ENCODE data around the gene WEE1. TPM values are rescaled to one million over a fixed set of nuclear protein-coding genes. Genes with fewer than 3 reads are reported as not detected.
A peak's percentile ranks its signal among the peaks of the same experiment; 100 is the strongest.
"Not testable (repeated sequence)": the region's sequence is repeated elsewhere in the genome, so short reads cannot be mapped to it uniquely, and the experiment has no call there.

WEE1 gene
- total RNA-seq, 2 donors from 2014 or later: 46.9 to 51.2 TPM

DNA sequence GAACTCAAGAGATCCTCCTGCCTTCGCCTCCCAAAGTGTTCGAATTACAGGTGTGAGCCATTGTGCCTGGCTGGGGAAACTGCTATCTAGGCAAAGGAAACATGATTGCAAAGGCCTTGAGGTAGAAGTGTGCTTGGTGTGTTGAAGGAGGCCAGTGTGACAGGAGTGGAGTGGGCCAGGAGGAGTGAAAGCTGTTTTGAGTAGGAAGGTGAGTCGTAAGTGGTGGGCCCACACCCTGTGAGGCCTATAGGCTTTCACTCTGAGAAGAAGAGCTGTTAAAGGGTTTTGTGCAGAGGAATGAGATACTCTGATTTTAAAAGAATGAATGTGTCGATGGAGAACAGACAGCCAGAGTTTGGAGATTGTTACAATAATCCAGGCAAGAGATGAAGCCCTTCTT is 43.4 kb downstream of the WEE1 start:
- peaks cover 10% of the 10 kb centered on the region for H3K4me1 Mint-ChIP-seq
- H3K27ac Mint-ChIP-seq: no peak overlapping the region
- H3K36me3 Mint-ChIP-seq (ENCODE audit: low read depth): no peaks in the 10 kb centered on the region
- no peak for ATAC-seq (replicated peaks)
- H3K27me3 Mint-ChIP-seq: no peaks in the 10 kb centered on the region
- H3K4me3 Mint-ChIP-seq: no peak overlapping the region
- no peaks in the 10 kb centered on the region for H3K9me3 Mint-ChIP-seq

DNA sequence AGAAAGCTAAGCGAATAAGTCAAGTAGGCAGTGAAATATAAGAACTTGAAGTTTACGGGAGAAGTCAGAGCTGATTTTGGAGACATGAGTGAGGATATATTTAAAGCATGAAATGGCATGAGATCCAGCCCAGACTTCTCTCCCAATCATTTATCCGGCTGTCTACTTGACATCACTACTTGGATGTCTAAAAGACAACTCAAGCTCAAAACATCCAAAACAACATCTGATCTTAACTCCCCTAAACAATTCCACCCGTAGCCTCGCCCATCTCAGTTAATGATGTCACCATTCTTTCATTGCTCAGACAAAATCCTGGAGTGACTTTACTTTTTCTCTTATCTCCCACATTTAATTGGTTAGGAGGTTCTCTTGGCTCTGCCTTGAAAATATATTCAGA is 44.5 kb downstream of the WEE1 start:
- Mint-ChIP-seq H3K36me3 (ENCODE audit: low read depth) (no peaks in the 10 kb centered on the region), H3K27me3 (no peaks in the 10 kb centered on the region), H3K27ac (peak overlapping the region; percentile 3), H3K4me1 (peaks cover 8% of the 10 kb centered on the region), H3K9me3 (no peaks in the 10 kb centered on the region), H3K4me3 (no peak overlapping the region)
- ATAC-seq (replicated peaks): no peak

DNA sequence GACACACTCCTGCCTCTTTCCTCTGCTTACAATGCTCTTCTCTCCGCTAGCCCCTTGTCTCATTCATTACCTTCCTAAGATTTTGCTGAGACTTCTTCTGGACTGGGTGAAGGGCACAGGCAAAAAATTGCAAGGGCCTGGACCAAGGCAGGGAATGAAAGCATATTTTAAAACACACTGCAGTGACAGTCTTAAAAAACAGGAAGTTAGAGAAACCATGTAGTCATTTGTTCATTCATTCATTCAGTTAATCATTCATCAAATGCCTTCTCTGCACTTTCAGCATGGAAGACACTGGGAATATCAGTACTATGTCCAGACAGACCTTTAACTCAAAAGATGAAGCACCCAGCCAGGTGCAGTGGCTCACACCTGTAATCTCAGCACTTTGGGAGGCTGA is 45.5 kb downstream of the WEE1 start:
- H3K4me3 Mint-ChIP-seq: no peak overlapping the region
- H3K36me3 Mint-ChIP-seq (ENCODE audit: low read depth): no peaks in the 10 kb centered on the region
- no peaks in the 10 kb centered on the region for H3K27me3 Mint-ChIP-seq
- no peak for ATAC-seq (replicated peaks)
- H3K9me3 Mint-ChIP-seq: no peaks in the 10 kb centered on the region
- H3K4me1 Mint-ChIP-seq: no peaks in the 10 kb centered on the region
- H3K27ac Mint-ChIP-seq: no peak overlapping the region

DNA sequence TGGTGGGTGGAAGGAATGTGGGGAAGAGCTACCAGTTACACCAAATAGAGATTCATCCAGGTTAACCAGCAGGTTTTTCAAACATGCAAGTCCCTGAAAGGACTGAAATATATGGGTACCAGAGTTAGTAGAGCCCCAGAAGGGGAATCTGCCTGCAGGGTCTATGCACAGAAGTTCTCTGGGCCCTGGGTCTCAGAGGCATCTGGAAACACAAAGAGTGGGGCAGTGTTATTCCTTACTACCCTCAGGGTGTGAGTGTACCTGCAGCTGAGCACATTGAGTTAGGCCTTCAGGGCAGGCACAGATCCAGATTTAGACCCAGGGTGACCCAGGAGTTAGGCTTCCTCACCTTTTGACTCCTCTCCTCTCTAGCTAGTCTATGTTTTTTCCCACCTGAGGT is 46.5 kb downstream of the WEE1 start:
- ATAC-seq (replicated peaks): no peak
- H3K27me3 Mint-ChIP-seq: no peaks in the 10 kb centered on the region
- no peaks in the 10 kb centered on the region for H3K36me3 Mint-ChIP-seq (ENCODE audit: low read depth)
- H3K27ac Mint-ChIP-seq: no peak overlapping the region
- no peaks in the 10 kb centered on the region for H3K9me3 Mint-ChIP-seq
- H3K4me3 Mint-ChIP-seq: no peak overlapping the region
- H3K4me1 Mint-ChIP-seq: no peaks in the 10 kb centered on the region

DNA sequence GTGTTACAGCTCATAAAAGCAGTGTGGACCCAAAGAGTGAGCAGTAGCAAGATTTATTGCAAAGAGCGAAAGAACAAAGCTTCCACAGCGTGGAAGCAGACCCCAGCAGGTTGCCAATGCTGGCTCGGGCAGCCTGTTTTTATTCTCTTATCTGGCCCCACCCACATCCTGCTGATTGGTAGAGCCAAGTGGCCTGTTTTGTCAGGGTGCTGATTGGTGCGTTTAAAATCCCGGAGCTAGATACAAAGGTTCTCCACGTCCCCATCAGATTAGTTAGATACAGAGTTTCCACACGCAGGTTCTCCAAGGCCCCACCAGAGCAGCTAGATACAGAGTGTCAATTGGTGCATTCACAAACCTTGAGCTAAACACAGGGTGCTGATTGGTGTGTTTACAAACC is 48.9 kb downstream of the WEE1 start:
- not testable (repeated sequence) for H3K36me3 Mint-ChIP-seq (ENCODE audit: low read depth)

DNA sequence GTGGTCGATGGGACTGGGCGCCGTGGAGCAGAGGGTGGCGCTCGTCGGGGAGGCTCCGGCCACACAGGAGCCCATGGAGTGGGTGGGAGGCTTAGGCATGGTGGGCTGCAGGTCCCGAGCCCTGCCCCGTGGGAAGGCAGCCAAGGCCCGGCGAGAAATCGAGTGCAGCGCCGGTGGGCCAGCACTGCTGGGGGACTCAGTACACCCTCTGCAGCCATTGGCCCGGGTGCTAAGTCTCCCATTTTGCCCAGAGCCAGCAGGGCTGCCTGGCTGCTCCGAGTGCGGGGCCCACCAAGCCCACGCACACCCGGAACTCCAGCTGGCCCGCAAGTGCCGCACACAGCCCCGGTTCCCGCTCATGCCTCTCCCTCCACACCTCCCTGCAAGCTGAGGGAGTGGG is 49.6 kb downstream of the WEE1 start:
- H3K4me3 Mint-ChIP-seq; H3K9me3 Mint-ChIP-seq; H3K4me1 Mint-ChIP-seq; H3K27ac Mint-ChIP-seq; ATAC-seq (replicated peaks); H3K36me3 Mint-ChIP-seq (ENCODE audit: low read depth); H3K27me3 Mint-ChIP-seq: not testable (repeated sequence)

More for the DNA sequence above, 48.9 kb downstream of the WEE1 start:
- H3K27me3 Mint-ChIP-seq; ATAC-seq (replicated peaks); H3K4me1 Mint-ChIP-seq; H3K27ac Mint-ChIP-seq; H3K9me3 Mint-ChIP-seq; H3K4me3 Mint-ChIP-seq: not testable (repeated sequence)

DNA sequence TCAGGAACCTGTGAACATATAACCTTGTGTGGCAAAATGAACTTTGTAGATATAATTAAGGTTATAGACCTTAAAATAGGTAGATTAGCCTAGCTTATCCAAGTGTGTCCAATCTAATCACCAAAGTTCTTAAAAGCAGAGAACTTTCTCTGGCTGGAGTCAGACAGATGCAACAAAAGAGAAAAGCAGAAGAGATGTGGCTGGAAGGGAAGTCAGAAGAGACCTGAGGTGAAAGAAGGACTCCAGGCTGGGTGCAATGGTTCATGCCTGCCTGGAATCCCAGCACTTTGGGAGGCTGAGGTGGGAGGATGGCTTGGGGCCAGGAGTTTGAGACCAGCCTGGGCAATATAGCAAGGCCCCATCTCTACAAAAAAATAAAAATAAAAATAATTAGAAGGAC is 51.0 kb downstream of the WEE1 start:
- Mint-ChIP-seq H3K4me3 (no peak overlapping the region), H3K36me3 (ENCODE audit: low read depth) (no peaks in the 10 kb centered on the region), H3K27ac (peak overlapping the region; percentile 5), H3K27me3 (peaks cover 3% of the 10 kb centered on the region), H3K4me1 (no peaks in the 10 kb centered on the region), H3K9me3 (no peaks in the 10 kb centered on the region)
- ATAC-seq (replicated peaks): no peak

DNA sequence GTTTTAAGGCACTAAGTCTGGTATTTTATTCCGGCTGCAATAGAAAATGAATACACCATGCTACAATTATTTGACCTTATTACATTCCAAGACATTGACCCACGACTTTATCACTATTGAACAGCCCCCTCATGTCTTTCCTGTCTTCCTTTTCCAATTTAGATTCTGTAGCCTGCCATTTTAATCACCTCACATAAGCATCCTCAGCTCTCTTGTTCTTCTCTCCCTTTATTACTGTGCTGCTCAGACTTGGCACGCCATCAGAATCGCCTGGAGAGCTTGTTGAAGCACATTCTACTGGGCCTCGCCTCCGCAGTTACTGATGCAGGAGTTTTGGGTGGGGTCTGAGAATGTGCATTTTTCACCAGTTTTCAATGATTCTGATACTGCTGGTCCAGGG is 51.7 kb downstream of the WEE1 start:
- Mint-ChIP-seq H3K9me3 (no peaks in the 10 kb centered on the region), H3K36me3 (ENCODE audit: low read depth) (no peaks in the 10 kb centered on the region), H3K4me3 (no peak overlapping the region), H3K27me3 (peaks cover 3% of the 10 kb centered on the region), H3K27ac (no peak overlapping the region), H3K4me1 (no peaks in the 10 kb centered on the region)
- no peak for ATAC-seq (replicated peaks)

DNA sequence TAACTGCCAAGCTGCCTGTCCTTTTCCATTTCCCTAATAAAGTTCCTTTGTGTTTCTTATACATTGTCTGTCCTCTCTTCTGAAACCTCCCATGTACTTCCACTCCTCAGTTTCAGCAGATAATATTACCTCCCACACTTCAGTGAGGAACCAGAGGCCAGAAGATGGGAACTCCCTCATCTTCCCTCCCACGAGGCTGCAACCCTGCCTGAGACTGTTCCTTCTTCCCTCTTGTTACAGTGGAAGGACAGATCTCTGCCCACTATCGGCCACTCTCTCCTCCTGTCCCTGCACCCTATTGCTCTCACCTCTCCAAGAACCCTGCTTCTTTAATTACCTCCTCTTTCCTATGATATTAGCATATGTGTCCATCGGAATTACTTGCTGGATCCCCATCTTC is 52.3 kb downstream of the WEE1 start:
- Mint-ChIP-seq H3K4me1 (no peaks in the 10 kb centered on the region), H3K9me3 (no peaks in the 10 kb centered on the region), H3K4me3 (no peak overlapping the region), H3K27ac (no peak overlapping the region), H3K36me3 (ENCODE audit: low read depth) (no peaks in the 10 kb centered on the region), H3K27me3 (peaks cover 3% of the 10 kb centered on the region)
- ATAC-seq (replicated peaks): no peak

DNA sequence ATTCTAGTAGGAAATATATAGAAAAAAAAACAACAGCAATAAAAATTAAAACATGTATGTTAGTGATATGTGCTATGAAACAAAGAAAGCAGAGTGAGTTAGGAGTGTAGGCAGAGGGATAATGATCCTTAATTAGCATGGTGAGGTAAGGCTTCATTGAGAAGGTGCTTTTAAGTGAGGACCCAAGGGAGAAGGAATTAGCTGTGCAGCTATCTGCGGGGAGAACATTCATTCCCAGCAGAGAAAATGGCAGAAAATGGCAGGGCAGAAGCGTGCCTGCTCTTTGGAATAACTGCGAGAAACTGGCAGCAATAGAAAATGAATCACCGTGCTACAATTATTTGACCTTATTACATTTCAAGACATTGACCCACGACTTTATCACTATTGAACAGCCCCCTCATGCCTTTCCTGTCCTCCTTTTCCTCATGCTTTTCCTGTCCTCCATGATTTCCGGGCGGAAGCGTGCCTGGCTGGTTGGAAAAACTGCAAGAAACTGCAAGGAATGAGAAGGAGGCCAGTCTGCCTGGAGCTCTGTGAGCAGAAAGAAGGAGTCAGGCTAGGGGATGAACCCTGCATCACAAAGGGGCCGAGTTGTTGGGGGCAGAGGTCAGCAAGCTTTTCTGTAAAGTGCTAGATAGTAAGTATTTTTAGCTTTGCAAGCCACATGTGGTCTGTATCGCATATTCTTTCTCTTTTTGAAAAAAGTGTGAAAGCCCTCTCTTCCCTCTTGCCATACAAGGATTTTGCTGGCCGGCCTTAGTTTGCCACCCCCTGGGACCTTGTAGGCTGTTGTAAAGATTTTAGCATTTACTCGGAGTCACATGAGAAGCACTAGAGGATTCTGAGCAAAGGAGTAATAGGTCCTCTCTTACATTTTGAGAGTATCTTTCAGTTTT is 53.3 kb downstream of the WEE1 start:
- Mint-ChIP-seq H3K4me1 (no peaks in the 10 kb centered on the region), H3K27me3 (peaks cover 3% of the 10 kb centered on the region), H3K4me3 (no peak overlapping the region), H3K9me3 (no peaks in the 10 kb centered on the region), H3K27ac (no peak overlapping the region), H3K36me3 (ENCODE audit: low read depth) (no peaks in the 10 kb centered on the region)
- ATAC-seq (replicated peaks): no peak

DNA sequence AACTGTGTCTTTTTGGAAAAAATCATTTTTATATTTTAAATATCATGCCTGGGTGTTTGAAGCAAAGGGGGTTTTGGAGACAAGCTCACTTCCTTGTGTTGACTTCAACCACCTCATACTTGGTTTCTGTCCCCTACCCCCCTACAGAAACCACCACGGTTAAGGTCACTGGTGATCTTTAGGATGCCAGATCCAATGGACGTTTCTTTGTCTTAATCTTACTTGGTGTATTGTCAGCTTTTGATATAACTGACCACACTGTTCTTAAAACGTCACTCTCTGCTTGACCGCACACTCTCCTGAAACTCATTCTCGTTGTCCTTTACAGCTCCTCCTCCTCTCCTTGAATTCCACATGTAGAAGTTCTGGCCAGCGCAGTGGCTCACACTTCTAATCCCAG is 55.6 kb downstream of the WEE1 start:
- Mint-ChIP-seq H3K36me3 (ENCODE audit: low read depth) (no peaks in the 10 kb centered on the region), H3K4me1 (no peaks in the 10 kb centered on the region), H3K4me3 (no peak overlapping the region), H3K27me3 (peaks cover 3% of the 10 kb centered on the region), H3K27ac (no peak overlapping the region), H3K9me3 (no peaks in the 10 kb centered on the region)
- ATAC-seq (replicated peaks): no peak

DNA sequence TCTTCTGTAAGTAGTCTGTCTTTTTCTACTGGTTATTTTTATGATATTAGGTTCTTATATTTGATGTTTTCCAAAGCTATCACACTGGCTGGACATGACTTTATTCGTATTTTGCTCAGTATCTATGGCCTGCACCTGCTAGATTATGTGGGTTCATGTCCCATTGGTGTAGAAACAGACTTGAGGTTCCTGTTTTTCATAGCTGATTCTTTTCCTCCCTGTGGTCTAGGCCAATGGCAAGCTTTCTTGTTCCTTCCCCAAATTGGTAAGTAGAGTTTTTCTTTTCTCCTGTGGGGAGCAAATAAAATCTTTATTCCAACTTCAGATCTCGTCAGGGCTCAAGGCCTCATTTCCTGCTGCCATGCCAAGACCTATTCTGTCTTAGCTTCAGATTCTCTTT is 60.2 kb downstream of the WEE1 start:
- no peaks in the 10 kb centered on the region for H3K9me3 Mint-ChIP-seq
- H3K36me3 Mint-ChIP-seq (ENCODE audit: low read depth): no peaks in the 10 kb centered on the region
- no peaks in the 10 kb centered on the region for H3K27me3 Mint-ChIP-seq
- ATAC-seq (replicated peaks): no peak
- no peak overlapping the region for H3K27ac Mint-ChIP-seq
- H3K4me3 Mint-ChIP-seq: no peak overlapping the region
- H3K4me1 Mint-ChIP-seq: no peaks in the 10 kb centered on the region

DNA sequence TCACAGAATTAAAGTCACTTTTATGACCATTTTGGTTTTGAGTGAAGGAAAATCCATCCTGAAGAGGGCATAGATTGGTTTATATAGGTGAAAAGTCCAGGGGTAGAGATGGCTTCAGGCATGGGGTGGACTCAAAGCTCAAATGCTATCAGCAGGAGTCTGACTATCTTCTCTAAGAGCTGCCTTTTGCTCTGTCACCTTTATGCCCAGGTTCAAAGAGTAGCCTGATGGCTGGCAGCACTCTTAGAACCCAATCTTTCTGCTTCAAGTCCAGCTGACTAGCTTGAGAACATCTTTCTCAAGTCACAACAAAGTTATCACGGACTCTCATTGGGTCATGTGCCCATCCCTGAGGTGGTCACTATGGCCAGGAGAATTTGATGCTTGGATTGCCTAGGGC is 63.2 kb downstream of the WEE1 start:
- H3K4me1 Mint-ChIP-seq: no peaks in the 10 kb centered on the region
- no peaks in the 10 kb centered on the region for H3K36me3 Mint-ChIP-seq (ENCODE audit: low read depth)
- H3K4me3 Mint-ChIP-seq: no peak overlapping the region
- ATAC-seq (replicated peaks): no peak
- no peak overlapping the region for H3K27ac Mint-ChIP-seq
- H3K9me3 Mint-ChIP-seq: no peaks in the 10 kb centered on the region
- H3K27me3 Mint-ChIP-seq: no peaks in the 10 kb centered on the region

DNA sequence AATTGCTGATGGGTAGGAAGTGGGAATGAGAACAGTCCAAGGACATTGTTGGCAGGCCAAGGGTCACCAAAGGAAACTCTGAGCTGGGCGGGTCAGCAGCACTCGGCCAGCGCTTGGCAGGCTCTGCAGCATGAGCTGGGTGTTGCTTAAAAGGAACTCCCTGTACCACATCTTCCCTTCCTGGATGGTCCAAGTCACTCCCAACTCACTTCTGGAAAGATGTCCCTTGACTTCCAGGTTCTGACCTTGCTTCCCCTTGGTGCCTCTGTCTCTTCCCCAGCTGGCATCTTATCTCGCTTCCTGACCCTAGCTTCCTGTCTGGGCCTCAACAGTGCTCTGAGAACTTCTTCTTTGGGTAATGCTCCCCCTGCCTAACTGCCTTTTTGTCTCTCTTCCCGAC is 65.6 kb downstream of the WEE1 start:
- no peak for ATAC-seq (replicated peaks)
- H3K9me3 Mint-ChIP-seq: no peaks in the 10 kb centered on the region
- H3K27me3 Mint-ChIP-seq: no peaks in the 10 kb centered on the region
- no peaks in the 10 kb centered on the region for H3K36me3 Mint-ChIP-seq (ENCODE audit: low read depth)
- no peak overlapping the region for H3K4me3 Mint-ChIP-seq
- H3K27ac Mint-ChIP-seq: no peak overlapping the region
- no peaks in the 10 kb centered on the region for H3K4me1 Mint-ChIP-seq

Data from activated T-helper 17 cell treated with anti-CD3 and anti-CD28 coated beads, Interleukin-2, amount 50 U/mL, for 72 hours (primary cell).